Measurements from ENCODE around the gene SLC9A4.

SLC9A4 gene

GRCh38 chr2:102473020-102473419 lies at the start of gene SLC9A4:
SLC9A4 (plus strand) TSS chr2:102473226; CDS start chr2:102473760, 534 bp downstream.
- no peaks in the 10 kb centered on the region for H3K4me1 ChIP-seq (ENCODE audit: control insufficient read depth, insufficient read depth, low read length)
- peaks cover 36% of the 10 kb centered on the region for H3K27me3 ChIP-seq (replicated peaks; ENCODE audit: control insufficient read depth, insufficient read depth, low read length)
- peak; percentile 69 for DNase-seq (ENCODE audit: low read depth)
- no peak within 1 kb of the TSS for H3K4me3 ChIP-seq (ENCODE audit: low read length)
- no peaks in the 10 kb centered on the region for H3K36me3 ChIP-seq (ENCODE audit: control insufficient read depth, insufficient read depth, low read length, severe bottlenecking)
- peaks cover 28% of the 10 kb centered on the region for H3K9me3 ChIP-seq (ENCODE audit: control insufficient read depth, low read length)
- H3K9ac ChIP-seq (ENCODE audit: low read length) = no peak within 1 kb of the TSS

- Histone ChIP-seq H3K9ac (ENCODE audit: low read length) (no peak overlapping the region), H3K4me3 (ENCODE audit: low read length) (no peak overlapping the region), H3K36me3 (ENCODE audit: control insufficient read depth, insufficient read depth, low read length, severe bottlenecking) (no peaks in the 10 kb centered on the region), H3K9me3 (ENCODE audit: control insufficient read depth, low read length) (peaks cover 7% of the 10 kb centered on the region), H3K4me1 (ENCODE audit: control insufficient read depth, insufficient read depth, low read length) (no peaks in the 10 kb centered on the region), H3K27me3 (replicated peaks; ENCODE audit: control insufficient read depth, insufficient read depth, low read length) (peaks cover 58% of the 10 kb centered on the region)
- no peak for DNase-seq (ENCODE audit: low read depth)
Observed at GRCh38 chr2:102423368-102423767, 49.7 kb upstream of the SLC9A4 start.

- Histone ChIP-seq H3K4me3 (ENCODE audit: low read length) (no peak overlapping the region), H3K4me1 (ENCODE audit: control insufficient read depth, insufficient read depth, low read length) (no peaks in the 10 kb centered on the region), H3K27me3 (replicated peaks; ENCODE audit: control insufficient read depth, insufficient read depth, low read length) (peaks cover 48% of the 10 kb centered on the region), H3K9ac (ENCODE audit: low read length) (no peak overlapping the region), H3K9me3 (ENCODE audit: control insufficient read depth, low read length) (peaks cover 12% of the 10 kb centered on the region), H3K36me3 (ENCODE audit: control insufficient read depth, insufficient read depth, low read length, severe bottlenecking) (no peaks in the 10 kb centered on the region)
- no peak for DNase-seq (ENCODE audit: low read depth)
Observed at GRCh38 chr2:102424754-102425153, 48.3 kb upstream of the SLC9A4 start.

GRCh38 chr2:102425441-102426132 lies 47.4 kb upstream of the SLC9A4 start:
- no peaks in the 10 kb centered on the region for H3K36me3 ChIP-seq (ENCODE audit: control insufficient read depth, insufficient read depth, low read length, severe bottlenecking)
- peaks cover 12% of the 10 kb centered on the region for H3K9me3 ChIP-seq (ENCODE audit: control insufficient read depth, low read length)
- H3K4me1 ChIP-seq (ENCODE audit: control insufficient read depth, insufficient read depth, low read length) = no peaks in the 10 kb centered on the region
- H3K9ac ChIP-seq (ENCODE audit: low read length) = no peak overlapping the region
- DNase-seq (ENCODE audit: low read depth) = no peak
- peaks cover 39% of the 10 kb centered on the region for H3K27me3 ChIP-seq (replicated peaks; ENCODE audit: control insufficient read depth, insufficient read depth, low read length)
- no peak overlapping the region for H3K4me3 ChIP-seq (ENCODE audit: low read length)

- Histone ChIP-seq H3K36me3 (ENCODE audit: control insufficient read depth, insufficient read depth, low read length, severe bottlenecking) (no peaks in the 10 kb centered on the region), H3K4me1 (ENCODE audit: control insufficient read depth, insufficient read depth, low read length) (no peaks in the 10 kb centered on the region), H3K9me3 (ENCODE audit: control insufficient read depth, low read length) (peaks cover 12% of the 10 kb centered on the region), H3K9ac (ENCODE audit: low read length) (no peak overlapping the region), H3K4me3 (ENCODE audit: low read length) (no peak overlapping the region), H3K27me3 (replicated peaks; ENCODE audit: control insufficient read depth, insufficient read depth, low read length) (peaks cover 23% of the 10 kb centered on the region)
- no peak for DNase-seq (ENCODE audit: low read depth)
Observed at GRCh38 chr2:102427249-102427648, 45.8 kb upstream of the SLC9A4 start.

GRCh38 chr2:102428573-102428972 lies 44.5 kb upstream of the SLC9A4 start:
- H3K9me3 ChIP-seq (ENCODE audit: control insufficient read depth, low read length) = peaks cover 12% of the 10 kb centered on the region
- DNase-seq (ENCODE audit: low read depth) = no peak

GRCh38 chr2:102432386-102432785 lies 40.6 kb upstream of the SLC9A4 start:
- no peak overlapping the region for H3K9ac ChIP-seq (ENCODE audit: low read length)
- no peaks in the 10 kb centered on the region for H3K27me3 ChIP-seq (replicated peaks; ENCODE audit: control insufficient read depth, insufficient read depth, low read length)
- H3K4me1 ChIP-seq (ENCODE audit: control insufficient read depth, insufficient read depth, low read length) = no peaks in the 10 kb centered on the region
- H3K36me3 ChIP-seq (ENCODE audit: control insufficient read depth, insufficient read depth, low read length, severe bottlenecking) = no peaks in the 10 kb centered on the region
- peaks cover 12% of the 10 kb centered on the region for H3K9me3 ChIP-seq (ENCODE audit: control insufficient read depth, low read length)
- DNase-seq (ENCODE audit: low read depth) = no peak
- no peak overlapping the region for H3K4me3 ChIP-seq (ENCODE audit: low read length)

More at GRCh38 chr2:102428573-102428972, 44.5 kb upstream of the SLC9A4 start:
- H3K4me3 ChIP-seq (ENCODE audit: low read length) = no peak overlapping the region
- no peaks in the 10 kb centered on the region for H3K36me3 ChIP-seq (ENCODE audit: control insufficient read depth, insufficient read depth, low read length, severe bottlenecking)
- H3K9ac ChIP-seq (ENCODE audit: low read length) = no peak overlapping the region
- H3K27me3 ChIP-seq (replicated peaks; ENCODE audit: control insufficient read depth, insufficient read depth, low read length) = peaks cover 19% of the 10 kb centered on the region
- H3K4me1 ChIP-seq (ENCODE audit: control insufficient read depth, insufficient read depth, low read length) = no peaks in the 10 kb centered on the region

- H3K4me3 ChIP-seq (ENCODE audit: low read length) = no peak overlapping the region
- H3K9me3 ChIP-seq (ENCODE audit: control insufficient read depth, low read length) = no peaks in the 10 kb centered on the region
- H3K36me3 ChIP-seq (ENCODE audit: control insufficient read depth, insufficient read depth, low read length, severe bottlenecking) = no peaks in the 10 kb centered on the region
- peaks cover under 1% of the 10 kb centered on the region for H3K4me1 ChIP-seq (ENCODE audit: control insufficient read depth, insufficient read depth, low read length)
- DNase-seq (ENCODE audit: low read depth) = no peak
- H3K9ac ChIP-seq (ENCODE audit: low read length) = no peak overlapping the region
- no peaks in the 10 kb centered on the region for H3K27me3 ChIP-seq (replicated peaks; ENCODE audit: control insufficient read depth, insufficient read depth, low read length)
Observed at GRCh38 chr2:102433973-102434654, 38.9 kb upstream of the SLC9A4 start.

- Histone ChIP-seq H3K9ac (ENCODE audit: low read length) (no peak overlapping the region), H3K4me1 (ENCODE audit: control insufficient read depth, insufficient read depth, low read length) (peaks cover 5% of the 10 kb centered on the region), H3K9me3 (ENCODE audit: control insufficient read depth, low read length) (no peaks in the 10 kb centered on the region), H3K27me3 (replicated peaks; ENCODE audit: control insufficient read depth, insufficient read depth, low read length) (no peaks in the 10 kb centered on the region), H3K4me3 (ENCODE audit: low read length) (no peak overlapping the region), H3K36me3 (ENCODE audit: control insufficient read depth, insufficient read depth, low read length, severe bottlenecking) (no peaks in the 10 kb centered on the region)
- no peak for DNase-seq (ENCODE audit: low read depth)
Observed at GRCh38 chr2:102434655-102435381, 38.2 kb upstream of the SLC9A4 start.

GRCh38 chr2:102435741-102436140 lies 37.3 kb upstream of the SLC9A4 start:
- H3K36me3 ChIP-seq (ENCODE audit: control insufficient read depth, insufficient read depth, low read length, severe bottlenecking) = no peaks in the 10 kb centered on the region
- H3K4me3 ChIP-seq (ENCODE audit: low read length) = no peak overlapping the region
- no peak overlapping the region for H3K9ac ChIP-seq (ENCODE audit: low read length)
- H3K4me1 ChIP-seq (ENCODE audit: control insufficient read depth, insufficient read depth, low read length) = peaks cover 5% of the 10 kb centered on the region
- H3K27me3 ChIP-seq (replicated peaks; ENCODE audit: control insufficient read depth, insufficient read depth, low read length) = no peaks in the 10 kb centered on the region
- no peak for DNase-seq (ENCODE audit: low read depth)
- no peaks in the 10 kb centered on the region for H3K9me3 ChIP-seq (ENCODE audit: control insufficient read depth, low read length)

GRCh38 chr2:102436323-102436722 lies 36.7 kb upstream of the SLC9A4 start:
- no peak overlapping the region for H3K4me3 ChIP-seq (ENCODE audit: low read length)
- H3K27me3 ChIP-seq (replicated peaks; ENCODE audit: control insufficient read depth, insufficient read depth, low read length) = no peaks in the 10 kb centered on the region
- H3K9ac ChIP-seq (ENCODE audit: low read length) = no peak overlapping the region
- no peaks in the 10 kb centered on the region for H3K9me3 ChIP-seq (ENCODE audit: control insufficient read depth, low read length)
- no peak for DNase-seq (ENCODE audit: low read depth)
- peaks cover 5% of the 10 kb centered on the region for H3K4me1 ChIP-seq (ENCODE audit: control insufficient read depth, insufficient read depth, low read length)
- H3K36me3 ChIP-seq (ENCODE audit: control insufficient read depth, insufficient read depth, low read length, severe bottlenecking) = no peaks in the 10 kb centered on the region
